Measurements from ENCODE around the gene KCTD21. TPM values are rescaled to one million over a fixed set of nuclear protein-coding genes. Genes with fewer than 3 reads are reported as not detected.

The KCTD21 gene
- total RNA-seq, 1 donor from 2014 or later: 0.90 TPM

DNA sequence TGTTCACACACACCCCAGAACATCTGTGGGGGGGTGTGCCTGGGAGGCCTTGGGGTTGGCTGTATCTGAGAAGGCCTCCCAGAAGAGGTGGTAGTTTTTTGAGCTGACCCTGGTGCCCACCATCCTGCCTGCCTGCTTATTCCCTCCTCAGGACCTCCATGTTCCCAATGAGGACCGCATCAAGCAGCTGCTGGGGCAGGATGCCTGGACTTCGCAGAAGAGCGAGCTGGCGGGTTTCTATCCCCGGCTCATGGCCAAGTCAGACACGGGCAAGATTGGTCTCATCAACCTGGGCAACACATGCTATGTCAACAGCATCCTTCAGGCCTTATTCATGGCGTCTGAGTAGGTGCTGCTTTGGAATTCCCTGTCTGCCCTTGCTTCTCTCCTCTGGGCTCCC, 17.3 kb upstream of the KCTD21 start:
- H3K27ac ChIP-seq: no peak overlapping the region
- Mint-ChIP-seq H3K27ac (no peak overlapping the region), H3K36me3 (peaks cover 27% of the 10 kb centered on the region), H3K4me3 (no peak overlapping the region), H3K4me1 (no peaks in the 10 kb centered on the region), H3K27me3 (ENCODE audit: insufficient read depth, low read depth) (peaks cover 3% of the 10 kb centered on the region), H3K9me3 (no peaks in the 10 kb centered on the region)
- H4K20me1 ChIP-seq (ENCODE audit: low read depth): no peaks in the 10 kb centered on the region
- no peaks in the 10 kb centered on the region for H3K36me3 ChIP-seq
- H3K9me3 ChIP-seq (ENCODE audit: low read depth): no peaks in the 10 kb centered on the region
- H2AFZ ChIP-seq (replicated peaks): no peak overlapping the region
- no peak overlapping the region for H3K9ac ChIP-seq
- no peak overlapping the region for H3K4me3 ChIP-seq
- no peak overlapping the region for H3K4me2 ChIP-seq
- no peaks in the 10 kb centered on the region for H3F3A ChIP-seq (ENCODE audit: low read depth)
- TF ChIP-seq, protein P1, sequence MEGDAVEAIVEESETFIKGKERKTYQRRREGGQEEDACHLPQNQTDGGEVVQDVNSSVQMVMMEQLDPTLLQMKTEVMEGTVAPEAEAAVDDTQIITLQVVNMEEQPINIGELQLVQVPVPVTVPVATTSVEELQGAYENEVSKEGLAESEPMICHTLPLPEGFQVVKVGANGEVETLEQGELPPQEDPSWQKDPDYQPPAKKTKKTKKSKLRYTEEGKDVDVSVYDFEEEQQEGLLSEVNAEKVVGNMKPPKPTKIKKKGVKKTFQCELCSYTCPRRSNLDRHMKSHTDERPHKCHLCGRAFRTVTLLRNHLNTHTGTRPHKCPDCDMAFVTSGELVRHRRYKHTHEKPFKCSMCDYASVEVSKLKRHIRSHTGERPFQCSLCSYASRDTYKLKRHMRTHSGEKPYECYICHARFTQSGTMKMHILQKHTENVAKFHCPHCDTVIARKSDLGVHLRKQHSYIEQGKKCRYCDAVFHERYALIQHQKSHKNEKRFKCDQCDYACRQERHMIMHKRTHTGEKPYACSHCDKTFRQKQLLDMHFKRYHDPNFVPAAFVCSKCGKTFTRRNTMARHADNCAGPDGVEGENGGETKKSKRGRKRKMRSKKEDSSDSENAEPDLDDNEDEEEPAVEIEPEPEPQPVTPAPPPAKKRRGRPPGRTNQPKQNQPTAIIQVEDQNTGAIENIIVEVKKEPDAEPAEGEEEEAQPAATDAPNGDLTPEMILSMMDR (IDR thresholded peaks at IDR 0.05): no peak
- TF ChIP-seq EZH2 (IDR thresholded peaks at IDR 0.05) (no peak), EZH2phosphoT487 (IDR thresholded peaks at IDR 0.05) (no peak)
- no peaks in the 10 kb centered on the region for H3K27me3 ChIP-seq
- H3K79me2 ChIP-seq (ENCODE audit: low read depth): no peaks in the 10 kb centered on the region
- H3K4me1 ChIP-seq: no peaks in the 10 kb centered on the region
- no peak for DNase-seq (ENCODE audit: low spot score)

- no peaks in the 10 kb centered on the region for H3F3A ChIP-seq (ENCODE audit: low read depth)
- no peak overlapping the region for H3K9ac ChIP-seq
- H3K36me3 ChIP-seq: no peaks in the 10 kb centered on the region
- no peak overlapping the region for H3K4me3 Mint-ChIP-seq
- H3K27ac ChIP-seq: no peak overlapping the region
- H3K9me3 Mint-ChIP-seq: no peaks in the 10 kb centered on the region
- H3K4me1 ChIP-seq: no peaks in the 10 kb centered on the region
- H4K20me1 ChIP-seq (ENCODE audit: low read depth): no peaks in the 10 kb centered on the region
- no peaks in the 10 kb centered on the region for H3K4me1 Mint-ChIP-seq
- peaks cover 3% of the 10 kb centered on the region for H3K27me3 Mint-ChIP-seq (ENCODE audit: insufficient read depth, low read depth)
- H3K27me3 ChIP-seq: no peaks in the 10 kb centered on the region
- H3K79me2 ChIP-seq (ENCODE audit: low read depth): no peaks in the 10 kb centered on the region
- DNase-seq (ENCODE audit: low spot score): no peak
- no peak for TF ChIP-seq EZH2 (IDR thresholded peaks at IDR 0.05)
- TF ChIP-seq, protein P1 (IDR thresholded peaks at IDR 0.05): no peak
- TF ChIP-seq EZH2phosphoT487 (IDR thresholded peaks at IDR 0.05): no peak
- H3K4me2 ChIP-seq: no peak overlapping the region
- H2AFZ ChIP-seq (replicated peaks): no peak overlapping the region
- peaks cover 24% of the 10 kb centered on the region for H3K36me3 Mint-ChIP-seq
- H3K27ac Mint-ChIP-seq: no peak overlapping the region
- H3K4me3 ChIP-seq: no peak overlapping the region
- H3K9me3 ChIP-seq (ENCODE audit: low read depth): no peaks in the 10 kb centered on the region
Observed at GRCh38 chr11:78205256-78205655, 16.8 kb upstream of the KCTD21 start.

DNA sequence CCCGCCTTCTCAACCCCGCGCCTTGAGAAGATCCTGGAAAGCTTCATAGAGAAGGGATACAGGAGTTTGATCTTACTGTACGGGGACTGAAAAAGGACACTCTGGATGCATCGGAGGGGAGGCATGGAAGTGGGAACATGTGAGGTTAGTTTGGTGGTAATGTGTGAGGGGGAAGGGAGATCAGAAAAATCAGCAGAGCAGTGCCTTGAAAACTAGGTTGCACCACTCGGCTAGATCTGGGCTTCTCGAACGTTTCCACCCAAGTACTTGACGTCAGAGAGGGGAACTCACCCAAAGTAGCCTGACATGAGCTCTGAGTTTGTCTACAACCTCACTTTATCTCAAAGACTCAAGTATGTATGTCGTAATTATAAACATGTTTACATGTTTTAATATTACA, 14.8 kb upstream of the KCTD21 start:
- H3K36me3 ChIP-seq: no peaks in the 10 kb centered on the region

More for the DNA sequence above, 14.8 kb upstream of the KCTD21 start:
- no peak for DNase-seq (ENCODE audit: low spot score)
- H3F3A ChIP-seq (ENCODE audit: low read depth): no peaks in the 10 kb centered on the region
- no peak overlapping the region for H3K27ac ChIP-seq
- no peak for TF ChIP-seq EZH2 (IDR thresholded peaks at IDR 0.05)
- TF ChIP-seq EZH2phosphoT487 (IDR thresholded peaks at IDR 0.05): no peak
- TF ChIP-seq, protein P1 (IDR thresholded peaks at IDR 0.05): no peak
- peaks cover 15% of the 10 kb centered on the region for H3K36me3 Mint-ChIP-seq
- H3K4me1 ChIP-seq: no peaks in the 10 kb centered on the region
- H3K9me3 Mint-ChIP-seq: no peaks in the 10 kb centered on the region
- H3K9ac ChIP-seq: no peak overlapping the region
- no peak overlapping the region for H3K27ac Mint-ChIP-seq
- H3K27me3 Mint-ChIP-seq (ENCODE audit: insufficient read depth, low read depth): peaks cover 5% of the 10 kb centered on the region
- no peak overlapping the region for H2AFZ ChIP-seq (replicated peaks)
- H3K4me3 Mint-ChIP-seq: no peak overlapping the region
- no peaks in the 10 kb centered on the region for H3K4me1 Mint-ChIP-seq
- no peak overlapping the region for H3K4me2 ChIP-seq
- no peaks in the 10 kb centered on the region for H4K20me1 ChIP-seq (ENCODE audit: low read depth)
- no peaks in the 10 kb centered on the region for H3K27me3 ChIP-seq
- H3K9me3 ChIP-seq (ENCODE audit: low read depth): no peaks in the 10 kb centered on the region
- no peak overlapping the region for H3K4me3 ChIP-seq
- no peaks in the 10 kb centered on the region for H3K79me2 ChIP-seq (ENCODE audit: low read depth)

All from neural progenitor cell (in vitro differentiated cells).